ENCODE data around the gene TBC1D23.

DNA sequence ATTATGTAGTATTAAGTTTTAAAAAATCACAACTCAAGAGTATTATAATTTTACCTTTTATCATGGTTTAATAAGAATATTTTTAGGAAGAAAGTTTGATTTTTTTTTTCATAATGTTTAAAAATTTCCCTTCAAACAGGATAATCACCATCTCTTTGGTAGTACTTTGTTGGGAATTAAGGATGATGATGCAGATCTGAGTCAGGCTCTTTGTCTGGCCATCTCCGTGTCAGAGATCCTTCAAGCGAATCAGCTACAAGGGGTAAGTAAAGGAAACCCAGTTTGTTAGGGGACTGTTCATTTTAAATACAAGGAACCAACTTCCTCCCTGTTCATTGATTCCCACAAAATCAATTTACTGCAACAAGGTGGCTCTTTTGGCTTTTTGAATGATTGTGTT, 37.0 kb downstream of the TBC1D23 start:
- TF ChIP-seq POLR2AphosphoS5 (IDR thresholded peaks at IDR 0.05; ENCODE audit: borderline replicate concordance, low read depth, low read length) (no peak), EZH2 (IDR thresholded peaks at IDR 0.05) (no peak), FOXP2 (optimal IDR thresholded peaks at IDR 0.05; ENCODE audit: control extremely low read depth, extremely low read length, insufficient read depth) (no peak)
